Neural cell (in vitro differentiated cells): ENCODE data around the gene EMILIN1. TPM values are rescaled to one million over a fixed set of nuclear protein-coding genes. Genes with fewer than 3 reads are reported as not detected.

Source experiments
- H2AFZ ChIP-seq: fragments of 200-600, 300-800 bp; sonication (generic), shearing (Covaris generic); 2 replicates; pipeline ENCODE4 v1.6.0; 2014; ENCODE audit warnings: low read depth, mild to moderate bottlenecking, antibody characterized with exemption, low read length, moderate library complexity
- H3F3A ChIP-seq: fragments of 200-600 bp; shearing (Covaris generic); 2 replicates; pipeline ENCODE4 v1.6.1; 2016; ENCODE audit warnings: mild to moderate bottlenecking, moderate library complexity, mixed read lengths, antibody characterized with exemption, low read length; ENCODE audit not compliant: insufficient read depth, poor library complexity, severe bottlenecking
- H3K27ac ChIP-seq: fragments of 200-600, 300-800 bp; sonication (generic), shearing (Covaris generic); 2 replicates; pipeline ENCODE4 v1.5.1; 2014; ENCODE audit warnings: mild to moderate bottlenecking, low read length, moderate library complexity
- H3K27me3 ChIP-seq: fragments of 300-800, 200-600 bp; sonication (generic), shearing (Covaris generic); 2 replicates; pipeline ENCODE4 v1.6.0; 2014; ENCODE audit warnings: mild to moderate bottlenecking, low read depth, low read length, moderate library complexity; ENCODE audit not compliant: insufficient read depth
- H3K36me3 ChIP-seq: fragments of 300-800, 200-600 bp; sonication (generic), shearing (Covaris generic); 2 replicates; pipeline ENCODE4 v1.5.1; 2014; ENCODE audit warnings: mild to moderate bottlenecking, antibody characterized with exemption, low read length, moderate library complexity; ENCODE audit not compliant: insufficient read depth
- H3K4me2 ChIP-seq: fragments of 300-800, 200-600 bp; sonication (generic), shearing (Covaris generic); 2 replicates; pipeline ENCODE4 v1.6.0; 2014; ENCODE audit warnings: mild to moderate bottlenecking, low read length
- H3K4me3 ChIP-seq: fragments of 300-800, 200-600 bp; sonication (generic), shearing (Covaris generic); 2 replicates; pipeline ENCODE4 v1.5.1; 2014; ENCODE audit warnings: mild to moderate bottlenecking, low read length, moderate library complexity
- H3K79me2 ChIP-seq: fragments of 200-600 bp; shearing (Covaris generic); replicated peaks from 2 replicates; pipeline ENCODE4 v1.6.0; 2014; ENCODE audit warnings: mild to moderate bottlenecking, low read length, moderate library complexity; ENCODE audit not compliant: insufficient read depth
- H3K9ac ChIP-seq: fragments of 300-800, 200-600 bp; sonication (generic), shearing (Covaris generic); 2 replicates; pipeline ENCODE4 v1.6.1; 2016; ENCODE audit warnings: mild to moderate bottlenecking, low read length, mixed read lengths
- H3K9me2 ChIP-seq: fragments of 200-600 bp; shearing (Covaris generic); 2 replicates; pipeline ENCODE4 v1.6.1; 2016; ENCODE audit warnings: mild to moderate bottlenecking, low read length, mixed read lengths; ENCODE audit not compliant: insufficient read depth
- H3K9me3 ChIP-seq: fragments of 200-600, 300-800 bp; sonication (generic), shearing (Covaris generic); 2 replicates; pipeline ENCODE4 v1.6.1; 2016; ENCODE audit warnings: mild to moderate bottlenecking, mixed run types, low read length, moderate library complexity, mixed read lengths
- H4K20me1 ChIP-seq: fragments of 200-600 bp; shearing (Covaris generic); 2 replicates; pipeline ENCODE4 v1.6.1; 2016; ENCODE audit warnings: mild to moderate bottlenecking, mixed run types; ENCODE audit not compliant: insufficient read depth
- EP300 ChIP-seq: fragments of 450-650 bp; conservative IDR thresholded peaks from 2 replicates; pipeline ENCODE4 v1.6.1; 2014; ENCODE audit warnings: antibody characterized with exemption, mild to moderate bottlenecking, moderate library complexity; ENCODE audit not compliant: poor library complexity, severe bottlenecking
- EZH2 ChIP-seq: fragments of 200-600, 300-800 bp; shearing (Covaris generic), sonication (generic); IDR thresholded peaks from 2 replicates; pipeline ENCODE4 v1.6.1; 2014; ENCODE audit warnings: antibody characterized with exemption, low read length, borderline replicate concordance, mild to moderate bottlenecking; ENCODE audit not compliant: insufficient read depth, poor library complexity, severe bottlenecking
- MXI1 ChIP-seq: fragments of 450-650 bp; conservative IDR thresholded peaks from 2 replicates; pipeline ENCODE4 v1.6.1; 2014; ENCODE audit warnings: antibody characterized with exemption, mild to moderate bottlenecking; ENCODE audit not compliant: poor library complexity, severe bottlenecking
- POLR2AphosphoS5 ChIP-seq: IDR thresholded peaks from 2 replicates; pipeline ENCODE4 v1.6.1; 2012
- RAD21 ChIP-seq: fragments of 450-650 bp; conservative IDR thresholded peaks from 2 replicates; pipeline ENCODE4 v1.6.1; 2014; ENCODE audit warnings: antibody characterized with exemption, mild to moderate bottlenecking, moderate library complexity
- REST ChIP-seq: IDR thresholded peaks from 2 replicates; pipeline ENCODE4 v1.6.1; 2012; ENCODE audit warnings: borderline replicate concordance
- SMC3 ChIP-seq: fragments of 450-650 bp; conservative IDR thresholded peaks from 2 replicates; pipeline ENCODE4 v1.6.1; 2014; ENCODE audit warnings: antibody characterized with exemption, mild to moderate bottlenecking, moderate library complexity; ENCODE audit not compliant: poor library complexity
- TAF1 ChIP-seq: IDR thresholded peaks from 2 replicates; pipeline ENCODE4 v1.6.1; 2012; ENCODE audit warnings: low read depth
- polyA minus RNA-seq: library from RNA; depleted of rRNA, polyadenylated mRNA; stranded (reverse); fragments of >200 nt; gene quantifications from 2 replicates; pipeline ENCODE4 v1.2.3, GENCODE V29; 2014
- polyA plus RNA-seq: library from polyadenylated mRNA; depleted of rRNA; stranded (reverse); fragments of >200 nt; gene quantifications from 2 replicates; pipeline ENCODE4 v1.2.3, GENCODE V29; 2014
- TF ChIP-seq, protein P1 (sequence below): fragments of 450-650 bp; IDR thresholded peaks from 2 replicates; pipeline ENCODE4 v1.5.1; 2014; ENCODE audit warnings: antibody characterized with exemption, mild to moderate bottlenecking, moderate library complexity; ENCODE audit not compliant: poor library complexity, severe bottlenecking

The EMILIN1 gene
- polyA plus RNA-seq, result 1.3 and 2.2 TPM in 2 replicates
- 1.9 and 2.3 TPM in 2 replicates for polyA minus RNA-seq

GRCh38 chr2:27078267-27079194 is at the start of gene EMILIN1:
Gene EMILIN1 (plus strand): TSS chr2:27078615. CDS start chr2:27079066, 451 bp downstream.
- no peak for TF ChIP-seq RAD21
- no peak for TF ChIP-seq EP300
- no peak for TF ChIP-seq POLR2AphosphoS5
- TF ChIP-seq TAF1, result no peak
- TF ChIP-seq REST, result no peak
- TF ChIP-seq SMC3, result no peak
- TF ChIP-seq MXI1, result no peak
- TF ChIP-seq, protein P1, sequence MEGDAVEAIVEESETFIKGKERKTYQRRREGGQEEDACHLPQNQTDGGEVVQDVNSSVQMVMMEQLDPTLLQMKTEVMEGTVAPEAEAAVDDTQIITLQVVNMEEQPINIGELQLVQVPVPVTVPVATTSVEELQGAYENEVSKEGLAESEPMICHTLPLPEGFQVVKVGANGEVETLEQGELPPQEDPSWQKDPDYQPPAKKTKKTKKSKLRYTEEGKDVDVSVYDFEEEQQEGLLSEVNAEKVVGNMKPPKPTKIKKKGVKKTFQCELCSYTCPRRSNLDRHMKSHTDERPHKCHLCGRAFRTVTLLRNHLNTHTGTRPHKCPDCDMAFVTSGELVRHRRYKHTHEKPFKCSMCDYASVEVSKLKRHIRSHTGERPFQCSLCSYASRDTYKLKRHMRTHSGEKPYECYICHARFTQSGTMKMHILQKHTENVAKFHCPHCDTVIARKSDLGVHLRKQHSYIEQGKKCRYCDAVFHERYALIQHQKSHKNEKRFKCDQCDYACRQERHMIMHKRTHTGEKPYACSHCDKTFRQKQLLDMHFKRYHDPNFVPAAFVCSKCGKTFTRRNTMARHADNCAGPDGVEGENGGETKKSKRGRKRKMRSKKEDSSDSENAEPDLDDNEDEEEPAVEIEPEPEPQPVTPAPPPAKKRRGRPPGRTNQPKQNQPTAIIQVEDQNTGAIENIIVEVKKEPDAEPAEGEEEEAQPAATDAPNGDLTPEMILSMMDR, result no peak
- TF ChIP-seq EZH2, result no peak
- H4K20me1 ChIP-seq, result no peaks in the 10 kb centered on the region
- H3K4me3 ChIP-seq, result no peak within 1 kb of the TSS
- H3K9me3 ChIP-seq, result no peaks in the 10 kb centered on the region
- H3K36me3 ChIP-seq, result no peaks in the 10 kb centered on the region
- no peaks in the 10 kb centered on the region for H3K79me2 ChIP-seq
- no peak within 1 kb of the TSS for H3K4me2 ChIP-seq
- no peaks in the 10 kb centered on the region for H3K27me3 ChIP-seq
- H3K27ac ChIP-seq, result no peak within 1 kb of the TSS
- H3K9ac ChIP-seq, result no peak within 1 kb of the TSS
- H3K9me2 ChIP-seq, result no peaks in the 10 kb centered on the region
- no peaks in the 10 kb centered on the region for H3F3A ChIP-seq
- H2AFZ ChIP-seq, result no peak within 1 kb of the TSS

GRCh38 chr2:27029051-27029450 is 49.4 kb upstream of the EMILIN1 start:
- Histone ChIP-seq H3K4me2 (no peak overlapping the region), H3K36me3 (no peaks in the 10 kb centered on the region), H2AFZ (no peak overlapping the region), H3K9me3 (no peaks in the 10 kb centered on the region), H4K20me1 (peaks cover 2% of the 10 kb centered on the region), H3F3A (no peaks in the 10 kb centered on the region), H3K79me2 (peaks cover 3% of the 10 kb centered on the region), H3K27ac (no peak overlapping the region), H3K27me3 (no peaks in the 10 kb centered on the region), H3K4me3 (no peak overlapping the region), H3K9me2 (no peaks in the 10 kb centered on the region), H3K9ac (no peak overlapping the region)
- TF ChIP-seq SMC3, result no peak
- TF ChIP-seq REST, result no peak
- TF ChIP-seq MXI1, result no peak
- no peak for TF ChIP-seq TAF1
- TF ChIP-seq, protein P1, result no peak
- no peak for TF ChIP-seq POLR2AphosphoS5
- no peak for TF ChIP-seq EP300
- no peak for TF ChIP-seq EZH2
- no peak for TF ChIP-seq RAD21
